ENCODE data around the gene DISP2.

DISP2 gene

GRCh38 chr15:40327457-40327856 lies 30.6 kb upstream of the DISP2 start:
- no peak for DNase-seq

GRCh38 chr15:40328176-40328575 lies 29.8 kb upstream of the DISP2 start:
- DNase-seq: no peak

GRCh38 chr15:40328751-40329150 lies 29.3 kb upstream of the DISP2 start:
- DNase-seq: no peak

GRCh38 chr15:40329804-40330203 lies 28.2 kb upstream of the DISP2 start:
- DNase-seq: no peak

DNA sequence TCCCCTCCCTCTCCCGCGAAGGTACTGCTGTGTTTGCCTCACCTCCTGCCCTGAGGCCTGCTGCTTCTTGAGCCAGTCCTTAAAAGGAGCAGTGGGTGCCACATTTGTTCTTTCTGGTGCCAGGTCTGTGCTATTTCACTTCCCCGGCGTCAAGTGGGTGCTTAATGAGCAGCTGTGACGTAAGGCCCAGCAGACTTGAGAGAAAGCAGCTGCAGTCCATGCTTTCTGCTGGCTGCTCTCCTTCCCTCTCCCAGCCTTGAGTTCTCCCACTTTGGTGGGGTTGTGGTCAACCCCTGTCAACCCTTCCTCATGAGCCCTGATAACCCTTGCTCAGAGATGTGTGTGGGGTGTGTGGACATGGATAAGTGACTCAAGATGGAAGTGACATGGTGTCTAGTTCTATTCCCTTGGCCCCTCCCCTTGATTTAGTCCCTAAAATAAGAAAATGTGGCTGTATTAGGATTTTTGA lies 27.6 kb upstream of the DISP2 start:
- no peak for DNase-seq

DNA sequence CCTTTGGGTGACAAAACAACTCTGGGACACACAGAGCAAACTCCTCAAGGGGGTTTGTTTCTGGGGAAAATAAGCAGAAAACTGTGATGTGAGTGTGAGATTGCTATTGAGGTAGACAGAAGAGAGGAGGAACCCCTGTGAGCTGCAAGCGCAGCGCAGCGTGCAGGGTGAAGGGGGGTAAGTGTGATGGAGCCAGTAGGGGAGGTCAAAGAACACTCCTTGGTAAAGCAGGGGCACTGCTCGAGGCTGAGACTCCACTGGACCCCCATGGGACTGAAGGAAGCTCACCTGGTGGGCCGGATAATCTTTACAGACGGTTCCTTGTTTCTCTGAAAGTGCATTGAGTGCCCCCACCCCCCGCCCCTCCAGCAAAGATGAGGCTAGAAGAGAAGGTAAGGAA lies 27.0 kb upstream of the DISP2 start:
- DNase-seq: no peak

- DNase-seq: no peak
Measured at GRCh38 chr15:40331637-40332036, 26.4 kb upstream of the DISP2 start.

DNA sequence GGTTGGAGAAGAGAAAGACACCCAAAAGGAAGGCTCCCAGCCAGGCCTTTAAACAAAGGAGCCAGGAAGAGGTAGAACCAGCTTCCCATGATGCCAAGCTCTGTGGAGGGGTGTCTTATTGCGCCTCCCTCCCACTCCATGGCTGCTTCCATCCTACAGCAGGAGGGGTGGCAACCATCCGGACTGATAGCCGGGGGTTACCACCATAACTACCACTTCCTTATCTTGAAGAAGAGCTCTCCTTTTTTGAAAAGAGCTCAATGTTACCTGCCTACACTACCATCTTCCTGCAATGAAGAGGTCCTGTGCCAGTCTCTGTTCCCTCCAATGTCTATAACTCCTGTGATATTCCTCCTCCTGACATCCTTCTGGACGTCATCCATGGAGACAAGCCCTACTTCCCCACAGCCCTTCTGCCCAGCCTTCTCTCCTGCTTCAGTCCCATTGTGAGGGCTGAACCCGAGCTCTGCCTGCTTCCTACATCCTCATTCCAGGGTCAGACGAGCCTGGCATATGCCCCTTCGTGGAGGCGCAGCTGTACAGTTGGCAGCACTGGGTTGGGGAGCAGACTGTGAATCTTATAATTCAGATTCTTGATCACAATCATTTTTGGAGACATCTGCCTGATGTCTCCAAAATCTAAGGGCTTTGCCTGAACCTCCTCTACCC lies 25.8 kb upstream of the DISP2 start:
- DNase-seq: no peak

- peak; percentile 62 for DNase-seq
Measured at GRCh38 chr15:40333922-40334492, 24.0 kb upstream of the DISP2 start.

DNA sequence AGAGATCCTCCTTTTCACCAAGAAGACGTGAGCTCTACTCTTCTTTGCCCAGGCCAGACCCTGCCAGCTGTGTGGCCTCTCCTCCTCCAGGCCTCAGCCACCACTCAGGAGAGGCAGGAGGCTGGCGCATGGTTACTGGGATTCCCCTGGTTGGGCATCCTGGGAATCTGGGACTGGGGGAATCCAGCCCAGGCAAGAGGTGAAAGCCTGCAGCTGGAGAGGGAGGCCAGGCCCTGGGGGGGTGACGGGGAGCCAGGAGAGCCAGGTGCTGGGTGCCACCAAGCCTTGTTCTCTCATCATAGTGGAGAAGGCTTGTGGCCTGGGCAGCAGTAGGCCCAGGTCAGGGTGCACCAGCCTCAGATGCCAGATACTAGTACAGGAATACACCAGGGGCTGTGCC lies 23.5 kb upstream of the DISP2 start:
- DNase-seq: no peak

- DNase-seq: no peak
Measured at GRCh38 chr15:40334941-40335795, 22.9 kb upstream of the DISP2 start.

GRCh38 chr15:40335938-40336743 lies 21.9 kb upstream of the DISP2 start:
- no peak for DNase-seq

- DNase-seq: peak; percentile 43
Measured at GRCh38 chr15:40336744-40337122, 21.3 kb upstream of the DISP2 start.

GRCh38 chr15:40337597-40337996 lies 20.4 kb upstream of the DISP2 start:
- DNase-seq: no peak

DNA sequence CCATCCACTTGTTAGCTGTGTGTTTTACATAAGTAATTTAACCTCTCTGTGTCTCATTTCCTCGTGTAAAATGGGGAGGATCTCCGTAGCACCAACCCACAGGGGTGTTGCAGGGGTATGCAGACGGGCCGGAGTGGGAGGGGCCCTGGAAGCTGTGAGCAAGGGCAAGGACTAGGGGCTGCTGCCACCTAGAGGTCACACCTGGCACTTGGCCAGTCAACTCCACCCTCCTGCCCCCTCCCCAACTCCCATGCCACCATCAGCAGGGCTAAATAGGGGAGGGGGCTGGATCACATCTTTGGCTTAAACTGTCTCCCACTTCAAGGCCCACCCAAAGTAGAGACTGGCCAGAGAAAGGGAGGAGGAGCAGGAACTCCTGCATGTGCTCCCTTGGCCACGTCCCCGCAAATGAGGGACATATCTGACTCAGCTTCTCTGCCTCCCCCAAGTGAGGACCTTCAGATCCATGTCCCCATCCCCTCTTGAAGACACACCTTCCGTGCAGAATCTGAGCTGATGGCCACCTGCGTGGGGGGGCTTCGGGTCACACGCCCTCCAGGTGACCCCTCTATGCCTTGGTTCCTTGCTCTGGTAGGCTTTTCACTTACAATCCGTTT lies 19.9 kb upstream of the DISP2 start:
- DNase-seq: peak; percentile 86

GRCh38 chr15:40338921-40339620 lies 18.9 kb upstream of the DISP2 start:
- DNase-seq: no peak

GRCh38 chr15:40339621-40339945 lies 18.4 kb upstream of the DISP2 start:
- DNase-seq: no peak

DNA sequence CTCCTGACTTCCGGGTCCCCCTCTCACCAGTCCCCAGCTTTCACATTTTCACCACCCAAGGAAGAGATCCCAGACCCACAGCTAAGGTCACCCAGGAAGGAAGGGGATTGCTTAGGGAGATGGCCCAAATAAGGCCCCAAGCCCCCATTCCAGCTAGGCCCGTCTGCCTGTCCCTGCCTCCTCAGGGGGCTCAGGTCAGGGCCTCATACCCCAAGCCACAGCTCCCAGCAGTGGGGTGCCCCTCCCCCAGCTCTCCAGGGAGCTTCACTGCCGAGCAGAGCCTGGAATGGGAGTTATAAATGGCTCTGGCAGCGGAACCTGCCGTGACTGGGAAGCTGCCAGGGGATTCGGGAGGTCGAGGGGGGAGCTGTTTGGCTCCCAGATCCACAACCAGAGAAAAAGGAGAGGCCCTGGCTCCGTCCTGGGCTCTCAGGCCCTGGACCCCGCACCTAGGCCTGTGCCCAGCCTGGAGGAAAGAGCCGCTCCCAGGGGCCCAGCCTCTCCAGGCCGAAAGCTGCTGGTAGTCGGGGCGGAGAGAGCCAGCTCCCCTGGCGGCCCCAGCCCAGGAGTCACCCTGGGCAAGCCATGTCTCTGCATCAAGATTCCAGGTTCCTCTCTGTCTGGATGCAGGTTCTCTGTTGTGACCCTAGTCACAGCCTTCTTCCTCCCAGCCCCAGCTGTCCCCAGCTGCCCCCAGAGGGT lies 17.8 kb upstream of the DISP2 start:
- DNase-seq: no peak

- no peak for DNase-seq
Measured at GRCh38 chr15:40340740-40341400, 17.1 kb upstream of the DISP2 start, which contains the start of gene CCDC9B. CCDC9B (minus strand) TSS chr15:40340939; CDS start chr15:40340819, 120 bp downstream.

DNA sequence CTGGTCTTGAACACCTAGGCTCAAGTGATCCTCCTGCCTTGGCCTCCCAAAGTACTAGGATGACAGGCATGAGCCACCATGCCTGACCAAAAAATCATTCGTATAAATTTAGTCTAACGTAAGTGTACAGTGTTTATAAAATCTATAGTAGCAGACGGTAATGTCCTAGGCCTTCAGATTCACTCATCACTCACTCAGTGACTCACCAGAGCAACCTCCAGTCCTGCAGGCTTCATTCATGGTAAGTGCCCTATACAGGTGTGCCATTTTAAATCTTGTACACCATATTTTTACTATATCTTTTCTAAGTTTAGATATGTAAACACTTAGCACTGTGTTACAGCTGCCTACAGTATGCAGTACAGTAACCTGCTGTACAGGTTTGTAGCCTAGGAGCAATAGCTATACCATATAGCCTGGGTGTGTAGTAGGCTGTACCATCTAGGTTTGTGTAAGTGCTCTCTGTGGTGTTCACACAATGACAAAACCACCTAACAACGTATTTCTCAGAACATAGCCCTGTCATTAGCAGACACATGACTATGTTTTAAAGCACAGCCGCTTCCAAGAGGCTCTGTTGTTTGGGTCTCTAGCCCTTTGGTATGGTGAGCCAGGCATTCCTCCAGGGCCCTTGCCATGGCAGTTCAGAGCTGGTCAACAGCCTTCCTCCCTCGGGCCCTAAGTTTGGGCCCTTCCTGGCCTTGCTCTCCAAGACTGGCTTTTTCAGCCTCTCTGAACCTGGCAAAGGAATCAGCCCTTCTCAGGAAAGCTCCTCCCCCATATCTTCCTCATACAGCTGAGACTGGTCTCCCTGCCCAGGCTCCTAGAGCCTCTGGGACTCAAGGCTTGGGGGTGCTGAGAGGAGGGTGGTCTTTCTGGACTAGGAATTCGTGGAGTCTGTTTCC lies 15.4 kb upstream of the DISP2 start:
- DNase-seq: no peak
